ENCODE measurements around the gene BTBD9.
A peak's percentile ranks its signal among the peaks of the same experiment; 100 is the strongest.

BTBD9 gene

GRCh38 chr6:38221251-38221650 lies 418.5 kb downstream of the BTBD9 start:
- no peak for DNase-seq

DNA sequence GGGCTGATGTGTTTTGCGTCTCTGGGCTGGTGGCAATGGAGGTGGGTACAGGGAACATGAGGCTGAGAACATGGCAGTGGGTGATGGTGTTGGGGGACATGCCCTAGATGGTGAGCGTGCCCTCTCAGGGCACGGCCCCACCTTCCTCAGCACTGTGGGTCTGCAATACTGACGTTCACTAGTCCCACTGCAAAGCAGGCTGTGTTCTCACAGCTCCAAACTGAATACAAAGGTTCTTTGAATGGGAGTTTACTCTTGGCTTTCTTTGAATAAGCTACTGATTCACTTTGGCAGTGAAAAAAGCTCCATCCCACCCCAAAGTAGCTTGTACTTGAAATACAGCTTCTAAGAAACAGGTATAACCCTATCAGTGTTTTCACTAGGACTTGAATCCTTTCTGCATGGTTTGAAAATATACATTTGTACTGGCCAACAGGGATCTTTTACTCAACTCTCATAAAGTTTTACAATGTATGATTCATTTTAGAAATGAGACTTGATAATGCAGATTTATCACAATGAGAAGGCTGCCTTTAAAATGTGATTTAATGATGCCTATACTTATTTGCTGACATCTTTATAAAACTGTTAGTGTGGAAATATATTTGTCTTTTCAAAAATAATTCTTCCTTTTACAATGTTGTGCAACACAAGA lies 419.5 kb downstream of the BTBD9 start:
- DNase-seq: no peak

- no peak for DNase-seq
Measured at GRCh38 chr6:38218235-38218634, 421.5 kb downstream of the BTBD9 start.

- DNase-seq: no peak
Measured at GRCh38 chr6:38216451-38216850, 423.3 kb downstream of the BTBD9 start.

- no peak for DNase-seq
Measured at GRCh38 chr6:38215651-38216311, 423.9 kb downstream of the BTBD9 start.

DNA sequence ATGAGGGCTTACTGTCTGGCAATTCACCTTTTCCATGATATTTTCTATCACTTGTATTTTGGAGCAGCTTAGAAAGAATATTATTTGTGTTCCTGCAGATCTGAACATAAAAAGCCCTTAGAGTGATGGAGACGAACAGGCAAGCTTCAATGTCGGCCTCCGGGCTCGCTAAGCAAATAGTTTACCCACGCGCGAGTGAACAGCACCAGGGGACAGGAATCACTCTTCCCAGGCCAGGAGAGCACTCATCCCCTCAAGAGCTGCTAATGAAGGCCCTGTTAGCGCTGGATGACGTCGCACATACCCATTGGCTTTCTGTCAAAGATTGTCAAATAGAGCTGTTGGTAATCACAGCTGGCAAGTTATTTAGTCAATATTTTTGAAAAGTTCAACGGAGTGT lies 424.5 kb downstream of the BTBD9 start:
- peak; percentile 37 for DNase-seq

DNA sequence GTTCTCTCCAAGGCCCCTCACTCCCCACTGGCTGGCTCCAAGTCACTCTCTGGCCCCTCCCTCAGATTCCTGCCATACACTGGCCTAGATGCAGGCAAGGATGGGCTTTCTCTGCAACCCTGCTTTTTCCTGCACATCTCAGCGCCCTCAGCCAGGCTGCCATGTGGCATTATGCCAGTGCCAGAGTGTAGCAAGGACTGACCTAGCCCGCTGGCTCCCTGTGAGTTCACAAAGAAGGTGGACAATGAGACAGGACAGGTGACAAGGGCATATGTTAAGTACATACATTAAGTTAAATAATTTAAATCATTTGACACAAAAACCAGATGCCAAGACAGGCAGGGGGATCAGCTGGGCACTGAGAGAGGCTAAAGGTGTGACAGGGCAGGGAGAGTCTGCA lies 425.6 kb downstream of the BTBD9 start:
- peak; percentile 23 for DNase-seq

DNA sequence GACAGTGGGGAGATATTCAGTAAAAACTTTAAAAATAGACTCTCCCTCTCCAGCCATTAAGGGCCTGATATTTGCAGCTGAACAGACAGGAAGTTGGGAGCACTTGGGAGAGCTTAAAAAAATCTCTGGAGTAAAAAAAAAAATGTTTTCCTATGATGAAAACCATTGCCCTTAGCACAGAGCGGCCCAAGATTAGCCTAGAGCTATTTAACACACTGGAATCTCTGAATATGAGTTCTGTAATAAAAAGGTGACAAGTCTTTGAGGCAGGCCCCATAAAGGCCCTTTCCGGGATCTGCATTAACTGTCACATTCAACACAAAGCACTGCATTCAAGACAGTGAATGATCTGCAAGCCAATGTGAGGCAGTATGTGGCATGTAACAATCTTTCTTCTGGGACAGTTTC lies 426.5 kb downstream of the BTBD9 start:
- DNase-seq: no peak

GRCh38 chr6:38212579-38212978 lies 427.1 kb downstream of the BTBD9 start:
- peak; percentile 78 for DNase-seq

- no peak for DNase-seq
Measured at GRCh38 chr6:38212116-38212515, 427.6 kb downstream of the BTBD9 start.

DNA sequence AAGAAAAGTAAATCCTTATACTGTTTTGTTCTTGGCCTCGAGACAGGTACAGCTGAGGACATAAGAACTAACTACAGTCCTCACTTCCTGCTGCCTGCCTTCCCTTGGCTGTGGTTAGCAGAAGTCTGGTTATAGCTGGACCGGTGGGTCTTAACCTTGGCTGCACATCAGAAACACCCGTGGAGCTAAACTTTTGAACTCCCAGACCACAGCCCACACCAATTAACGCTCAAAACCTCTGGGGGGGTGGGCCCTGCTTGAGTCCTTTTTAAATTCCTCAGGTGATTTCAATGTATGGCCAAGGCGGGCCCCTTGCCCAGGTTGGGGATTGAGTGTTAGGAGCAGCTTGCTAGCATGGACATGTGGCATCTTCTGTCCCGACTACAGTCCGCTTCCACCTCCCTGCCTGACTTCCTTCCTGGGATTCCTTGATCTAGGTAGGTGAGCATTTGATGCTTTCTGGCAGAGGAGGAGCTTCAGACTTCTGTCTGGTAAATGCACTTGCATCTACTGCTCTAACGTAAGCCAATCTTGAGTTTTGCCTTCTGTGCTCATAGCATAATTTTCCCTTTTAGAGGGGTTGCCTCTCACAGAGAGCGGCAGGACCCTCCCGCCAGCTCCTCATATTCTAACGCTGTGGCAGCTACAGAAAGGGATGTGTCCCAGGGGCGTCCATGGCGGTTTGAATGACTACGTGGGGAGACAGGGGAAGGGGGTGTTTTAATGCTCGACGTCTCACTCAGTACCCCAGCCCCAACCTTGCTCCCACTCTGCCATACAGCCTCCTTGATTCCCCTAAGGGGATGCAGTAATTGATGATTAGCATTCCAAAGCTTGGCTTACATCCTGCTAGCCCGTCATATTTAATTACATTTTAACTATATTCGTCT lies 430.1 kb downstream of the BTBD9 start:
- DNase-seq: no peak

DNA sequence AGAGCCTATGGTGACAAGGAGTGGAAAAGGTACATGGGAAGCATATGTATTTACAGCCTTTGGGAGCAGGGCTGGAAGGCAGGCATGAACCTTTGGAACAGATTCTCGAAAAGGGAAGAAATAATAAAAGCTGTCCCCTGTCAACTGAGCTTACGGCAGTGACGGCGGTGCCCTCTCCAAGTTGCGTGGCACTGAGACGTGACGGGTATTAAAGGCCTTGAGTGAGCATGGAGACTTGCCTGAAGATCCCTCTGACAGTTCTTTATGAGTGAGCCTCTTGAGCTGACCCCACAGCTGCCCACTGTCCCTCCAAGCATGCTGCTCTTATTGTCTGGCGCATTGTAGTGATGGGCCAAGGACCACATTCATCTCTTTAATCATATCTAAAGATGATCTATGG lies 431.7 kb downstream of the BTBD9 start:
- DNase-seq: no peak

- no peak for DNase-seq
Measured at GRCh38 chr6:38207375-38207774, 432.4 kb downstream of the BTBD9 start.

GRCh38 chr6:38198219-38198618 lies 441.5 kb downstream of the BTBD9 start:
- DNase-seq: no peak

DNA sequence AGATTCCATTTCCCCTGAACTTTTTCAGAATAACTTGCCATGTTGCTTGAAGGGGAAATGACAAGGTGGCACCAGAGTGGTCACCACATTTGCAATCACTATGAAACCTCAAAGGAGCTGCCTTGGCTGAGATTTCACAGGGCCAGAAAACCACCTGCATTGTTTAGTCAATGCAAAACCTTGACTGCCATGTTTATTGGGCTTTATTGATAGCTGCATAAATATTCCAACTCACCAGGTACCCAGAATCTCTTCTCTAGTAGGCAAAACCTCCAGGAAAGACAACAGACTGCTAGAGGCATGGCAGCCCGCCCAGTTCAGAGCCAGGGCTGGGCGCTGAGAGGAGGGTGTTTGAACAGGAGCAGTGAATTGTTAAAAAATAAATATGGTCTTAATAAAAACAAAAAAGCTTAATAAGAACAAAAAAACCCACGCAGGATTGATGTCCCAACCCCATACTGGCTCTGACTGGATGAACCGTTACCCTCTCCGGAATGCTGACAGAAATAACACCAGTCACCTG lies 444.6 kb downstream of the BTBD9 start:
- no peak for DNase-seq

- DNase-seq: no peak
Measured at GRCh38 chr6:38194589-38194988, 445.1 kb downstream of the BTBD9 start.

GRCh38 chr6:38194282-38194572 lies 445.5 kb downstream of the BTBD9 start:
- no peak for DNase-seq

DNA sequence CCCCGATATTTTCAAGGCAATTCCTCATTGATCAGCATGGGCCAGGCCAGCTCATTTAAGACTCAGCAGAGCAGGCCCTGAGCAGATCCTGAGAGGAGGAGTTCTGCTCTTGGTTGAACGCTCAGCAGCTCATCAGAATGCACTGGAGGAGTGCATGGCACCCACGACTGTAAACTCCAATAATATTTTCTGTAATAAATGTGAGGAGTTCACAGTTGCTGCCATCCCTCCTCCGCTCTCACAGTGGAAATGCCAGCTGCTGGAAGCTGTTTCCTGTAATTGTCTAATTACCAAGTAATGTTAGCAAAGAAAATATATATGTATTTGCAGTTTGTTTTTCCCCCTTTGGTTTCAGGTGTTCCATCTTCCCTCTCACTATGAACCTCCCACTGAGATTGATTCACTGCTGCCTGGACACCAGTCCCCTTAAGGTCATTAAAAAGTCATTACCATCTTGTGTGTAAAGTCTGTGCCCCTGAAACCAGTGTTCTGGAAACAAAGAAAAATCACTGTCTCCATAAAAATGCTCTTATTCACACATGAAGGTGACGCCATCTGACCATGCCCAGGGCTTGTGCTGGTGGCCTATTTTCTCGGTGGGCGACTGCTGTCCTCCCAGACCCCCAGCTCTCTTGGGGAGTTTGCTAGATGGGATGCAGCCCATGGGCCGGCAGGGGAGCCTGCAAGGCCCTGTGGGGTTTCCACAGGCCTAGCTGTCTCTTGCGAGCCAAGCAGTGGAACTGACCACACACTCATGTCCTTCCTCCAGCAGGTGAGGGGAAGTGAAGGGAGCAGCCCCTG lies 446.0 kb downstream of the BTBD9 start:
- DNase-seq: no peak

DNA sequence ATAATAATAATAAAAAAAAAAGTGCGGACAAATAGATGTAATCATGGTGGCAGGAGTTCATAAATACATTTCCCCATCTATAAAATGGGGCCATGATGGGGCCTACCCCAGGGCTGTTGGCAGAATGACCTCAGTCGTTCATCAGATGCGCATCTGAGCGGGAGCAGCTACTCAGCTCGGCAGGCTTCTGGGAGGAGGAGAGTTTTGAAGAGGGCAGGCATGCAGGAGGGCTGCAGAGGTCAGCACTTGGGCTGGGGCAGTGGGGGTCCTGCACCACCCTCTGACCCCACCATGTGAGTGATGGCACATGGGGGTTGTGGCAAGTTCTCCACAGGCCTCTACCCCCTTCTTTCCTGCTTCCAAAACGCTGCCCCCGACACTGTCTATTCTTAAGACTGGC lies 446.7 kb downstream of the BTBD9 start:
- DNase-seq: no peak

DNA sequence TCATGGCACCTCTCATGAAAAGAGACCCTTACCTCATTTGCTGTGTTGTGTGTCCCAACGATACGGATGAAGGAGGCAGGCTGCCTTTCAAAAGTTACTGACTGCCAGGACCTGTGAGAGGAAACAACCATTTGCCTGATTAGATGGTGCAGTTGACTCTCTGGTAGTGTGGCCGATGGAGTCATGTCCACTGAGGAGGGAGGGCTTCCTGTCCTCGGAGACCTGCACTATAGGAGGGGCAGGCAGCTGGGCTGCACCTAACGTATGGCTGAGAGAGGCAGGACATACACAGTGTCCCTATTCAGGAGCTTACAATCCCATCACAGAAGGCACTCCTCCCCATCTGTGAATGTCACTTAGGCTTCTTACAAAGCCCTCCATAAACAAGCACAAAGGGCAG lies 447.2 kb downstream of the BTBD9 start:
- DNase-seq: no peak

GRCh38 chr6:38192011-38192410 lies 447.7 kb downstream of the BTBD9 start:
- no peak for DNase-seq

DNA sequence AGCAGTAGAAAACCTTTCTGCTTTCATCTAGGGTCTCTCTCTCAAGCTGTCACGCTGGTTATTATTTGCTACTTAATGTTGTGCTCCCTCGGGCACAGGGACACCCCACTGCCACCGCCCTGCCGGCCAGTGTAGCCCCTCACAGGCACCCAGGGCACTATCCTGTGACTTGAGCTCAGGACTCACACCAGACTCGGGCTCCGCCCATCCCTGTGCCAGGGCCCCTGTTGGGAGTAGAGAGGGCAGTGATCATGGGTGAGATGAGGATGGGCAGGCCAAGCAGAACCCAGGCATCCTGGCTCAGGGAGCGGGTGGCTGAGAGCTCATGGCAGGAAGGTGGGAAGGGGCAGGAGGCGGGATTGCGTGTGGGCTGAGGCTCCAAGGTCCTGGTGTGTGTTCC lies 448.3 kb downstream of the BTBD9 start:
- DNase-seq: no peak
